Measurements from ENCODE around the gene SSB.
A peak's percentile ranks its signal among the peaks of the same experiment; 100 is the strongest.

Gene SSB

DNA sequence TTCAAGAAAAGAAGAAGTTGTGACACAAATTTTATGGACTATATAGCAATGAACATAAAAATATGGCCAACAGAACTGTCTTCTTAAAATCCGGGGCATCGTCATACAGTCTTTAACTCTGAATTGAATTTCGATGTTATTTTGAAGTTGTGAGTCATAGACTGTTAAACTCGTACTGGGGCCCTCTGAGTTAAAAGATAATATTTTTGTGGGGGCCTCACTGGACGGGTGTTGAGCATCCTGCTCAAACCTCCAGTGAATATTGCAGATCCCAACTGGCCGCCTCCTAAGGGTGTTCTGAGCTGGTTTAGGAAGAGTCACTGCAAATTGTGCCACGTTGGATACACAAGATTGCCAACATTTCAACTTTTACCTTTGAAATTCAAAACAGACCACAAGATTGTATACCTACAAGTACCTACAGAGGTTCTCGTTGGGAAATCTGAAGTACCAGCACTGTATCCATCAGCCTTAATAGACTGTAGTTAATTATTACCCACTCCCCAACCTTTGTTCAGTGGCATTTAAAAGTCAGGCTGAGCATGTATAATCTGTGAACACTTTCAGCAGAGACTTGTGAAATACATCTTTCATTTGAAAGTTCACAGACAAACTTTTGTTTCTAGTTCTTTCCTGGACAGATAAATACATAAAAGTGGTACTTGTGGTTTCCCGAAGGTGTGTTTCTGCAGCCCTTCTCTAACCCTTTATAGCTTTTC is 37.3 kb upstream of the SSB start:
- TF ChIP-seq, protein P1, sequence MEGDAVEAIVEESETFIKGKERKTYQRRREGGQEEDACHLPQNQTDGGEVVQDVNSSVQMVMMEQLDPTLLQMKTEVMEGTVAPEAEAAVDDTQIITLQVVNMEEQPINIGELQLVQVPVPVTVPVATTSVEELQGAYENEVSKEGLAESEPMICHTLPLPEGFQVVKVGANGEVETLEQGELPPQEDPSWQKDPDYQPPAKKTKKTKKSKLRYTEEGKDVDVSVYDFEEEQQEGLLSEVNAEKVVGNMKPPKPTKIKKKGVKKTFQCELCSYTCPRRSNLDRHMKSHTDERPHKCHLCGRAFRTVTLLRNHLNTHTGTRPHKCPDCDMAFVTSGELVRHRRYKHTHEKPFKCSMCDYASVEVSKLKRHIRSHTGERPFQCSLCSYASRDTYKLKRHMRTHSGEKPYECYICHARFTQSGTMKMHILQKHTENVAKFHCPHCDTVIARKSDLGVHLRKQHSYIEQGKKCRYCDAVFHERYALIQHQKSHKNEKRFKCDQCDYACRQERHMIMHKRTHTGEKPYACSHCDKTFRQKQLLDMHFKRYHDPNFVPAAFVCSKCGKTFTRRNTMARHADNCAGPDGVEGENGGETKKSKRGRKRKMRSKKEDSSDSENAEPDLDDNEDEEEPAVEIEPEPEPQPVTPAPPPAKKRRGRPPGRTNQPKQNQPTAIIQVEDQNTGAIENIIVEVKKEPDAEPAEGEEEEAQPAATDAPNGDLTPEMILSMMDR (conservative IDR thresholded peaks at IDR 0.05), result no peak
- no peak overlapping the region for H3K27ac ChIP-seq

DNA sequence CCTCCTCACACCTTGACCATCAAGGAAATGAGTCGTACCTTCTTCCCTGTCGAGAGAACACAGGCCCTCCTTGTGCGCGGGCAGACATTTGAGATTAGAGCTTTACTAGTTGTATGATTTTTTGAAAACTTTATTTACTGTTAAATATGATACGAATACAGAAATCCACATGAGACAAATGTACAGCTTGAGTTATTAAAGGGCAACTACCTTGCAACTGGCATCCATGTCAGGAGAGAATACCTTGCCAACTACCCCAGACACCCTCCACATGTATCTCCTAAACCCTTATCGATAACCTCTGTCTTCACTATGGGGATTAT is 36.7 kb upstream of the SSB start:
- TF ChIP-seq, protein P1 (conservative IDR thresholded peaks at IDR 0.05), result no peak

DNA sequence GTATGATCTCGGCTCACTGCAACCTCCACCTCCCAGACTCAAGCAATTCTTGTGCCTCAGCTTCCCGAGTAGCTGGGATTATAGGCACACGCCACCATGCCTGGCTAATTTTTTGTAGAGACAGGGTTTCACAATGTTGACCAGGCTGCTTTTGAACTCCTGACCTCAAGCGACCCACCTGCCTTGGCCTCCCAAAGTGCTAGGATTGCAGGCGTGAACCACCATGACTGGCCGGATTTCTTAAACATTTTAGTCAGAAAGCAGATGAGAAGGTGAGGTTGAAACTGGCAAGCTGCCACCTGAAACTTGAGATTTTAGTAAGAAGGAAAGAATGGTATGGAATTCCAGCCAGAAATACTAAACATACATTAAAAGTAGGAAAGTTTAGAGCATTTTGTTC is 33.1 kb upstream of the SSB start:
- H3K27ac ChIP-seq, result no peak overlapping the region
- TF ChIP-seq, protein P1 (conservative IDR thresholded peaks at IDR 0.05), result no peak

More for the DNA sequence above, 36.7 kb upstream of the SSB start:
- H3K27ac ChIP-seq, result no peak overlapping the region

DNA sequence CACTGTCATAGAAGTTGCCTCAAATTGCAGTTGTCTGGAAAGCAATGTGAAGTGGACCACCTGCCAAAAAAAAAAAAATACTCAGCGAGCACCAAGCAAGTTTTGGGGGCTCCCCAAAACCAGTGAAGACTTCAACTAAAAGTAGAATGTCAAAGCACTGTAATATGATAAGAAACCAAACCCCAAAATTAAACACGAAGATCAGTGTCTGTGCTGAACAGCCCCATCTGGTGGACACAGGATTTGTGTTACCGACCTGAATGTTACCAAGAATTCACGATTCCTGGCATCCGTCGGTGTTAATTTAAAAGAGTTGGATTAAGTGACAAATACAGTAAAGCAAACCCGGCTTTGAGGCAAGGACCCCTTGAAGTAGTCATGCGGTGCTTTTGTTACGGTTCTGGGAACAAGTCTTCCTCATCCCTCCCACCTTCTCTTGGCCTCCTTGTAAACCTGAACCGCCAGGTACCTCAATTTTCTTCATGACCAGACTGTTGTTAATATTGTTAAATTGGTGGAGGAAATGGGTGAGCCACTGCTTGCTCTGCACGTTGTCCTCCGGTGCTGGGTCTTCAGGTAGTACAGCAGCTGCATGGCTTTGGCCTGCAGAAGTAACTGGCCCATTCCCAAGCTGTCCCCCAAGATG is 31.3 kb upstream of the SSB start:
- TF ChIP-seq, protein P1 (conservative IDR thresholded peaks at IDR 0.05), result peak; percentile 84

DNA sequence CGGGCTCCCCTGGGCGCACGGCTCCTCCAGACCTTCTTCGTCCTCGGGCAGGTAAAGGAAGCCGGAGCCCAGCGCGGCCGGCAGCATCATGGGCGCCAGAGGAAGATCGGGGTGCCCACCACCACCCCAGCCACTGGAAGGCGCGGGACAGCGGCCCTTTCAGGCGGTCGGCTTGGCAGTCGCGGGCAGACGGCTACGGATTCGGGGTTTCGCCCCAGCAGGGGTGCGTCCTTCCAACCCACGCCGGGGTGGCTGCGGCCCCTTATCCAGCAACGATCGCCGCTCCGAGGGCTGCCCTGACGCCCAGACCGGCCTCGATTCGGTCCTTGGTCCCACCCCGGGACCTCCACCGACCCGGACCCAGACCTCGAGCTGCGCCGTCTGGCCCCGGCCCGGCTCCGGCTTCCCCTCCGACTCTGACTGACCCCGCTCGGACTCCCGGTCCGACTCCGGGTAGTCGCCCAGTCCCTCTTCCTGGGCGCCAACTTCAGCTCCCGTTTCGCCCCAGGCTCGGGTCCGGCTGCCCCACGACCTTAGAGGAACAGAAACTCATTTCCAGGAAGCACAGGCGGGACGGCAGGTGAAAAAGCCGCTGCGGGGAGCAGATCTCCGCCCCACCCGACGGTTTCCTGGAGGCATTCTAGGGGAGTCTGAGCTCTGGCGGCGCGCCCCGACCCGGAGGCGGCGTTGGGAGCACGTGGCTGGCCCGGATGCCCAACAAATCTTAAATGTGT is 30.2 kb upstream of the SSB start:
- TF ChIP-seq, protein P1 (conservative IDR thresholded peaks at IDR 0.05), result no peak
- H3K27ac ChIP-seq, result no peak overlapping the region

More for the DNA sequence above, 31.3 kb upstream of the SSB start:
- no peak overlapping the region for H3K27ac ChIP-seq

DNA sequence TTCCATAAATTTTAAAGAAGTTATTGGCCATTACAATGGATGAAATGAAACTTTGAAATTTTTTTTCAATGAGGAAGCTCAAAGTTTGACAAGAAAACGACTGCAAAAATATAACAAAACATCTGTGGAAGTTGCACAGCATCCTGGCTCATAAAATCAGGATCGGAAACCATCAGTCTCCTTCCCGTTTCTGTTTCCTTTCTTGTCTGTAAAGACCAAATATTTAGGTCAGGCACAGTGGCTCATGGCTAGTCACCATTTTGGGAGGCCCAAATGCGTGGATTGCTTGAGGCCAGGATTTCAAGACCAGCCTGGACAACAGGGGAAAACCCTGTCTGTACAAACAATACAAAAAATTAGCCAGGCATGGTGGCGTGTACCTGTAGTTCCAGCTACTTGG is 27.6 kb upstream of the SSB start:
- H3K27ac ChIP-seq, result no peak overlapping the region
- TF ChIP-seq, protein P1 (conservative IDR thresholded peaks at IDR 0.05), result no peak

DNA sequence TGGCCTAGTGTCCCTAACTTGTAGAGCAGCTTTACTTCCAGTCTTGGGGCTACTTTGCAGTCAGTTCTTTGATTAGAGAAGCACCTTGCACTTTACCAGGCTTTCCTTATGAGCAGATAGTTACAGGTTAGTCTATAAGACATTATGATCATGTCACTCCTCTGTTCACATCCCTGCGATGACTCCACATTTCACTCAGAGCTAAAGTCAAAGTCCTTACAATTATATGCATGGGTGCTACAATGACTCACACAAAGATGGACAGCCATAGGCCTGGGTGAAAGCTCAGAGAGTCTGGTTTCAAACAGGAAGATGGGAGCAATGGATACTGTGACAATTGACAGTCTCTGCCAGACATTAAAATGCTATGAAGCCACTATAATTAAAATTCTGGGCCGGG is 27.1 kb upstream of the SSB start:
- H3K27ac ChIP-seq, result no peak overlapping the region
- TF ChIP-seq, protein P1 (conservative IDR thresholded peaks at IDR 0.05), result no peak

Data from VCaP (cell line).